Peyer's patch (tissue), 4 donors: ENCODE data around the gene TGFBR3L.
"Not testable (repeated sequence)": the region's sequence is repeated elsewhere in the genome, so short reads cannot be mapped to it uniquely, and the experiment has no call there.

Experiments
- POLR2A ChIP-seq, 2 donors: fragments of 450-650 bp; IDR thresholded peaks; one replicate each; pipeline ENCODE4 v1.5.1; 2017; ENCODE audit warnings: antibody characterized with exemption in 2 of 2, mild to moderate bottlenecking in 2 of 2, moderate library complexity in 2 of 2
- TF ChIP-seq, protein P1 (sequence below), 6 experiments: fragments of 450-650 bp in 4 of 6; fragments of 200-600 bp in 2 of 6; sonication (generic) in 1 of 6; IDR thresholded peaks; one replicate each; pipeline ENCODE4 v1.5.1; 2017 to 2019; ENCODE audit warnings: antibody characterized with exemption in 6 of 6, mild to moderate bottlenecking in 3 of 6, moderate library complexity in 1 of 6

DNA sequence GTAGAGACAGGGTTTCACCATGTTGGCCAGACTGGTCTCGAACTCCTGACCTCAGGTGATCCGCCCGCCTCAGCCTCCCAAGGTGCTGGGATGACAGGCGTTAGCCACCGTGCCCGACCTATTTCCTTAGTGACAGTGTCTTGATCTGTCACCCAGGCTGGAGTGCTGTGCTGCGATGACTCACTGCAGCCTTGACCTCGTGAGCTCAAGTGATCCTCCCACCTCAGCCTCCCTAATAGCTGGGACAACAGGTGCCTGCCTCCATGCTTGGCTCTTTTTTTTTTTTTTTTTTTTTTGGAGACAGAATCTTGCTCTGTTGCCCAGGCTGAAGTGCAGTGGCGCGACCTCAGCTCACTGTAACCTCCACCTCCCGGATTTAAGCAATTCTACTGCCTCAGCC, 15.4 kb downstream of the TGFBR3L start:
- TF ChIP-seq, protein P1, sequence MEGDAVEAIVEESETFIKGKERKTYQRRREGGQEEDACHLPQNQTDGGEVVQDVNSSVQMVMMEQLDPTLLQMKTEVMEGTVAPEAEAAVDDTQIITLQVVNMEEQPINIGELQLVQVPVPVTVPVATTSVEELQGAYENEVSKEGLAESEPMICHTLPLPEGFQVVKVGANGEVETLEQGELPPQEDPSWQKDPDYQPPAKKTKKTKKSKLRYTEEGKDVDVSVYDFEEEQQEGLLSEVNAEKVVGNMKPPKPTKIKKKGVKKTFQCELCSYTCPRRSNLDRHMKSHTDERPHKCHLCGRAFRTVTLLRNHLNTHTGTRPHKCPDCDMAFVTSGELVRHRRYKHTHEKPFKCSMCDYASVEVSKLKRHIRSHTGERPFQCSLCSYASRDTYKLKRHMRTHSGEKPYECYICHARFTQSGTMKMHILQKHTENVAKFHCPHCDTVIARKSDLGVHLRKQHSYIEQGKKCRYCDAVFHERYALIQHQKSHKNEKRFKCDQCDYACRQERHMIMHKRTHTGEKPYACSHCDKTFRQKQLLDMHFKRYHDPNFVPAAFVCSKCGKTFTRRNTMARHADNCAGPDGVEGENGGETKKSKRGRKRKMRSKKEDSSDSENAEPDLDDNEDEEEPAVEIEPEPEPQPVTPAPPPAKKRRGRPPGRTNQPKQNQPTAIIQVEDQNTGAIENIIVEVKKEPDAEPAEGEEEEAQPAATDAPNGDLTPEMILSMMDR (IDR thresholded peaks at IDR 0.05) = not testable (repeated sequence)
- not testable (repeated sequence) for TF ChIP-seq POLR2A (IDR thresholded peaks at IDR 0.05)
